Activated CD4-positive, CD25-positive, alpha-beta regulatory T cell treated with anti-CD3 and anti-CD28 coated beads, Interleukin-2, amount 50 U/mL, for 24 hours (primary cell): ENCODE data around the gene KIDINS220.

Experiments
- ATAC-seq, 2 donors: fragments of 150-1000 bp; cut with Tn5 transposase; one replicate each; pipeline ENCODE4 v1.10.0; 2021; ENCODE audit warnings: mild to moderate bottlenecking in 1 of 2, moderate library complexity in 1 of 2

The KIDINS220 gene

GRCh38 chr2:8802741-8803140 is 34.7 kb downstream of the KIDINS220 start:
- ATAC-seq, result no peak

- no peak for ATAC-seq
Measured at GRCh38 chr2:8800821-8801220, 36.6 kb downstream of the KIDINS220 start.

GRCh38 chr2:8800218-8800617 is 37.2 kb downstream of the KIDINS220 start:
- ATAC-seq, result no peak

GRCh38 chr2:8799004-8799403 is 38.4 kb downstream of the KIDINS220 start:
- ATAC-seq, result no peak

GRCh38 chr2:8798393-8798792 is 39.0 kb downstream of the KIDINS220 start:
- ATAC-seq, result no peak

GRCh38 chr2:8797682-8798081 is 39.7 kb downstream of the KIDINS220 start:
- no peak for ATAC-seq

GRCh38 chr2:8796878-8797550 is 40.4 kb downstream of the KIDINS220 start:
- ATAC-seq, result no peak

- ATAC-seq, result no peak
Measured at GRCh38 chr2:8796315-8796848, 41.0 kb downstream of the KIDINS220 start.

- ATAC-seq, result no peak
Measured at GRCh38 chr2:8794923-8795825, 42.2 kb downstream of the KIDINS220 start.

- ATAC-seq, result no peak
Measured at GRCh38 chr2:8790739-8791162, 46.7 kb downstream of the KIDINS220 start.

- no peak for ATAC-seq
Measured at GRCh38 chr2:8786463-8786862, 51.0 kb downstream of the KIDINS220 start.

GRCh38 chr2:8779795-8780671 is 57.4 kb downstream of the KIDINS220 start:
- ATAC-seq, result no peak

- no peak for ATAC-seq
Measured at GRCh38 chr2:8774371-8774770, 63.0 kb downstream of the KIDINS220 start.

- ATAC-seq, result no peak
Measured at GRCh38 chr2:8767324-8767723, 70.1 kb downstream of the KIDINS220 start.

GRCh38 chr2:8761529-8762164 is 75.8 kb downstream of the KIDINS220 start:
- no peak for ATAC-seq

- ATAC-seq, result no peak
Measured at GRCh38 chr2:8756716-8757115, 80.7 kb downstream of the KIDINS220 start.

GRCh38 chr2:8756230-8756629 is 81.2 kb downstream of the KIDINS220 start:
- no peak for ATAC-seq

- no peak for ATAC-seq
Measured at GRCh38 chr2:8754106-8754776, 83.2 kb downstream of the KIDINS220 start.

- ATAC-seq, result no peak
Measured at GRCh38 chr2:8753609-8754008, 83.8 kb downstream of the KIDINS220 start.

- no peak for ATAC-seq
Measured at GRCh38 chr2:8752385-8752784, 85.0 kb downstream of the KIDINS220 start.

GRCh38 chr2:8750221-8750620 is 87.2 kb downstream of the KIDINS220 start:
- ATAC-seq, result no peak

GRCh38 chr2:8743261-8743660 is 94.2 kb downstream of the KIDINS220 start:
- no peak for ATAC-seq
